ENCODE results near the gene CETN1.

The CETN1 gene

DNA sequence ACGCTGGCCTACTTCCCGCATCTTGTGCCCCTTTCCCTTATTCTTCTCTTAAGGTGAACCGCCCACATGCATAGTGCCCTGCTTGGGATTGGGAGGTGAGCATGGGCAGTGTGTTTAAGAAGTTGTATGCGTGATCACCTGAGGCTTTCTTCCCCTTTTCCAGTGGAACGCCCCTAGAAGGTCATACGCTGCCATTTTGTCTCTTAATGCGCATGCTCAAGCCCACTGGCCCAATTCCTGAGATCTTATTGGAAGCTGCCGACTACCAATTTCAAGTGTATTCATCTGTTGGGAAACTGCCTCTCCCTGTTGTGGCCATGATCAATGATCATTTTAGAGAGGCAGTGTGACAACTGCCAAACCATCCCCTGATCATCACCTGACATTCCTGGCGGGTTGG is 3.3 kb upstream of the CETN1 start:
- no peak for DNase-seq (ENCODE audit: low read depth)

DNA sequence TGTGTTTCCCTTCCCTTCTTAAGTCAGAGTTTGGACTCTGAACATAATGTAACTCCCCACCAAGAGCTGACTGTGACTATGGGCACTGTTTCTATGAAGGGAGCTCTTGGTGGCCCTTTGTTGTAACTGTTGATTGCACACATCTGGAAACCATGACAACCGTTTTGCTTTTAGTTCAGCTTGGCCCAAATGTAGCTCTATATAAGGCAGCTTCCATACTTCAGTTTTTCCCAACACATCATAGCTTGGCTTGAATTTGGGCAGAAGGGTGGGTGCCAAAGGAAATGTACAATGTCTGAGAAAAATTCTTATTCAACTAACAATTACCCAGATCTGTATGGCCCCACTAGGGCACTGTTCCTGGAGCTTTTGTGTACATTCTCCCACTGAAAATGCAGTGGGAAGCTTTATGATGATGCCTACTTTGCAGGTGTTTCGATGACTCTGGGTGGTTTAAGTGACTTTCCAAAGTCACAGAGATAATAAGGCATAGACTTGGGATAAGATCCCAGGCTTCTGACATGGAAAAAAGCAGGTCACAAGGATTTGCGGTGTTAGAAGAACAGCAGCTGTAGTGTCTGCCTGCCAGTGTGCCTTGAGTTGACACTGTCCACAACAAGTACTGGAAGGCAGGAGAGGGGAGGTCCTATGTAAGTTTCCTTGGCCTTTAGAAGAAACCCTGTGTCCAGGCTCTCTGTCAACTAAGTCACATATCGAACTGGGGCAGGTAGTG is 2.4 kb upstream of the CETN1 start:
- no peak for DNase-seq (ENCODE audit: low read depth)

DNA sequence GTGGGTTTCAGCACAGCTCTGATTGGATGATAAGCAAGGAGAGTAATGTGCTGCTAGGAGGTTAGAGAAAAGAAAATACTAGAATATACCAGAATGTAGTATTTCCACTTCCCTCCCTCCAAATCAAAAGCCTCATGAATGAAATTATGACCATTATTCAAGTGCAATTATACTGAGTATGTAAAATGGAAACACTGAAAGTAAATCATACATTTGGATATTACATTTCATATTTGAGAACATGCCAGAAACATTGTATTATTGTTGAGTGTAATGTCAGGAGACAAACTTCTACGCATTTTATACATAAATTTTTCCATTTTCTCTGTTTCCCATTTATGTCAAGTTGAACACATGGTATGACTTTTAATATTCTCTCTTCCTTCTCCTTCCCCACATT is 942 bp upstream of the CETN1 start:
- no peak for DNase-seq (ENCODE audit: low read depth)

DNA sequence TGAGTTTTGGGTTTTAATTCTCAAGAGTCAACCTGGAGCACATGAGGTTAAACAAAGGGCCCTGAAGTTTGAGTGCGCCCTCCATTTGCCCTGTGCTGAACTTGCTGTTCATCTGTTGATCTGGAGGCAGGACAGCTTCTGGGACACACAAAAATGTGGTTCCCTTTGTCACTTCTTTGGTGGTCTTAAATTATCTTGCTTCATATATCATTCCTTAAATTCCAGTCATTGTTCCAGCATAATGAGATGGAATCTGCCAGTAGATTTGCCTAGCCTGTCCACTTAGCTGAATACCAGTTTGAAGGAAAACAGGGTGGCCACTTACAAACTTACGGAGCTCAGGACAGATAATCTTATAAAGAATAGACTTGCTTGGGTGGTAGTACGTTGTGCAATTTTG is 916 bp downstream of the CETN1 start:
- no peak for DNase-seq (ENCODE audit: low read depth)

DNA sequence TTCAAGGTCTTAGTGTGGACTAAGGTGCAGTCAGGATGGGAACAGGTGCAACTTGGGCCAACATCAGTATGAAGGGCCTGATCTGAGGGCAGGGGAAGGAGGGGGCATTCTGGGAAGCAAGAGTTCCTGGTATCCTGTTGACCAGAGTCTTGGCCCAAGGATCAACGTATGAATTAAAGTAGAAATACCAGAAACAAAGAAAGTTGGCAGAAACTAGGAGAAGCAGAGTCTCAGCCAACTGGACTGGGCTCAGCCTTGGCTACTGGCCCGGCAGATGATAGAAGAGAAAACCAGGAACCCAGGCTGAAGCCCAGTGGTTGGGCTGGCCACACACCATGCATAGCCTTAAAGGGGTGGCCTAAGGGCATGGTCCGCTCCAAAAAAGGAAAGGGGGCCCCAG is 2.3 kb downstream of the CETN1 start:
- no peak for DNase-seq (ENCODE audit: low read depth)

DNA sequence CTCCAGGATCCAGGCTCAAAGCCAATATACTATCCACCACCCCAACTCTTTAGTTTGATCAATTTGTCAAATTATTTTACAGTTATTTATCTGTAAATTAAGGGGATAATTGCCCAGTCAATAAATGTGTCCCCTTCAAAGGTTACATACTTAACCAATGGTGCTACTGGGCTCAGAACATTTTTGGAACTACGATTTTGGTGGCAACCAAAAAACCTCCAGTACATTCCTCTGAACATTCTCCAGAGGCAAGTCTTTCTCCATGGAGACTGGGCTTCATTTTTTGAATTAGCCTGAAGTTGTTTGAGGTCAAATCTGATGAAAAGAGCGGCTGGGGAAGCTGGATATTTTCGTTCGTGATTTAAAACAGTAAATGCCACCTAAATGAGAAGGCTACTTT is 14.9 kb downstream of the CETN1 start:
- no peak for DNase-seq (ENCODE audit: low read depth)

DNA sequence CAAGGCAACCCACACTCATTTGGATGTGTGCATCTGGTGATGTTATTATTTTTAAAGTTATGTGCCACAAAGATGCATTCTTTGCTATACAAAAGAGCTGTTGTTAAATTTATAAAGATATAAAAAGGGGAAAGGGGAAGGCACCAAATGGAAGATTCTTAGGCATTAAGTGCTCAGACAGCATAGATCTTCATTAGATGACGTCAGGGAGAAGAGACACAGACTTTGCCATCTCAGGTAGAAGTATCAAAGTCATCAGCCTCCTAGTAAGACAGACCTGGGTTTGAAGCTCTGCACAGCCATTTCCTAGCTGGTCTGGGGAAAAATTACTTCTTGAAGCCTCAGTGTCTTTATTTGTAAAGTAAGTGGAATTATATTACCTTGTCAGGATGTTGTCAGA is 15.4 kb downstream of the CETN1 start:
- DNase-seq (ENCODE audit: low read depth), result no peak

DNA sequence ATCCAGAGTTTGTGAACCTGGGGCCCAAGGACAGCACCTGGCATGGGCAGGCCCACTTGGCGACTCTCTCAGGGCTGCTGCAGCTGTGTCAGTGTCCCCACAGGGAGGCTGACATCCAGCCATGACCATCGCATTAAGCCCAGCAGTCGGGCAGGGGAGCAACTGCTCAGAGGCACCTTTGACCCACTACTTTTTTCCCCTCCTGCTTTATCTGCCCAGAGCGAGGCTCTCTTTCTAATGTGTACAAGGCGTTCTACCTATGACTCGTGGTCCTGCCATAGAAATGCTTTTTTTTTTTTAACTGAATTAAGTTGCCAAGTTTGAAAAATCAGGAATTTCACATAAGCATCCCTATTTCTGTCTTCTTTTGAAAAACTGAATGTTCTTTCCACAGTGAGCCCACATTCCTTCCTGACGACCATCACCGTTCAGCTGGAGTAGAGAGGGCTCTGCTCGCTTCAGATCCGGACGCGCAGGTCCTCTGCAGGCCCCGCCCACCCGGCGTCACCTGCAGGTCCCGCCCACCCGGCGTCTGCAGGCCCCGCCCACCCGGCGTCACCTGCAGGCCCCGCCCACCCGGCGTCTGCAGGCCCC is 16.2 kb downstream of the CETN1 start:
- no peak for DNase-seq (ENCODE audit: low read depth)

DNA sequence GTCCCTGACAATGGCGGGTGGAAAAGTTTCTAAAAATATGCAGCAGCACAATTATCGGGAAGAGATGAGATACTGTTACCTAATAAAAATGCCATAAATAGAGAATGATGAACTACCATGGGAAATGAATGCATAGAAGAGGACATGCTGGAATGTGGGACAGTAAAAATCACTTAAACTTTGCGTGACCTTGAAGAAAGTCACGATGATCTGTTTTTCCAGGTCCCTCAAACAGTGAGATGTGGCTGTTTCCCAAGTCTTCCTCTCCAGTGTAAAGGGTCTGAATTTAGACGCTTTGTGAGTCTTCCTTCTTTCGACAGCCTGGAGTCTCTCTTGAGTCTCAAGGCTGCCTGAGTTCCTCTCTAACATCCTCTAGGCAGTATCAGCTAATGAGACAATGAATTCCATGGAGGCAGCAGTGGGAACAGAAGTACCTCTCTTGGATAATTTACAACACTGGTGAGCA is 18.0 kb downstream of the CETN1 start:
- DNase-seq (ENCODE audit: low read depth), result no peak

DNA sequence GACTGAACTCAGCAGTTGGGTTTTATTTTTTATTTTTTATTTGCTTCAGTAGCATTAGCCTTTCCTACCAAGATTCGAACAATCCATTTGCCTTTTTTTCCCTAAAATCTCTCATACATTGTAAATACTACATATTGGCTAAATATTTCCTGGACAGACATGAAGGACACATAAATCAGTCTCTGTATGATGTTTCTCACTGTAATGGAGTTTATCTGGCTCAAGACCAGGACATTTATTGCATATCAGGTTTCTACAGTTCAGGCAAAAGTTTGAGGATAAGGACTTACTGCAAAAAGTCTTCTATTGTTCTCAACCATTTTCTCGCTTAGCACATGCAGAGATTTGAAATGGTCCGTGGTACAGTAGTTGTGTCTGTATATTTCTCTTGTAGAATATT is 19.9 kb downstream of the CETN1 start:
- DNase-seq (ENCODE audit: low read depth), result no peak

DNA sequence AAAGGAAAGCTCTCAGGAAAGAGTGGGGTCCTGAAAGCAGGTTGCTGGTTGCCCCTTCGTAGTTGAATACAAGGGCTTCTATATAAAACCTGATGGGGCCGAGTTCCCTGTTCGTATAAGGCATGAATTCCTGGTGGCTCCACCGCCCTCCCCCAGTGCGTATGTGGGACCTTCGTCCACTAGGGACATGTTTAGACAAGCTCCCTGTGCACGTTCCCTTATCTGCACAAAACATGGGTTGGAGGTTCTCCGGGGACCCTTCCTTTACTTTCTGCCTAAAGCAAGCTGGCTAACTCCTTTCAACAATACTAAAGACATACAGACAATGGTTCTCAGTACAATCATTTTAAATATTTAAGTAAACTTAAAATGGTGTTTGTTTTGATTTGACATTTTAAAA is 24.6 kb downstream of the CETN1 start:
- DNase-seq (ENCODE audit: low read depth), result no peak

DNA sequence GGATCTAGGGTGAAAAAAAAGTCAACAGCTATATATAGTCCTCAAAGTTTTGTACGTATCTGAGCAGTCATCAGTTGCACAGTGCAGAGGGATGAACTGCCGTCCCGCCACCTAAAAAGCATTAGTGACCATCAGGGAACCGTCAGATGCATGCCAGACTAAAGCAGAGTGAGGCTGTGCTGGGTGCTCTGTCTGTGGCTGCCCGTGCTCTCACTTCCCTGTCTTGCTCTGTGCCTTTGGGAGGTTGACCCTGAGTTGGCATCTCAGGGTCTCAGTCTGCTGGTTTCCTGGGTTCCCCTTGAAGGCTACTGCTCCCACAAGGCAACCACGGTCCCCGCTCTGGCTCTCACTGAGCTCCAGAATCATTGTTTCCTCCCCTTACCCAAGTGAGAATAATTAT is 27.8 kb downstream of the CETN1 start:
- no peak for DNase-seq (ENCODE audit: low read depth)

DNA sequence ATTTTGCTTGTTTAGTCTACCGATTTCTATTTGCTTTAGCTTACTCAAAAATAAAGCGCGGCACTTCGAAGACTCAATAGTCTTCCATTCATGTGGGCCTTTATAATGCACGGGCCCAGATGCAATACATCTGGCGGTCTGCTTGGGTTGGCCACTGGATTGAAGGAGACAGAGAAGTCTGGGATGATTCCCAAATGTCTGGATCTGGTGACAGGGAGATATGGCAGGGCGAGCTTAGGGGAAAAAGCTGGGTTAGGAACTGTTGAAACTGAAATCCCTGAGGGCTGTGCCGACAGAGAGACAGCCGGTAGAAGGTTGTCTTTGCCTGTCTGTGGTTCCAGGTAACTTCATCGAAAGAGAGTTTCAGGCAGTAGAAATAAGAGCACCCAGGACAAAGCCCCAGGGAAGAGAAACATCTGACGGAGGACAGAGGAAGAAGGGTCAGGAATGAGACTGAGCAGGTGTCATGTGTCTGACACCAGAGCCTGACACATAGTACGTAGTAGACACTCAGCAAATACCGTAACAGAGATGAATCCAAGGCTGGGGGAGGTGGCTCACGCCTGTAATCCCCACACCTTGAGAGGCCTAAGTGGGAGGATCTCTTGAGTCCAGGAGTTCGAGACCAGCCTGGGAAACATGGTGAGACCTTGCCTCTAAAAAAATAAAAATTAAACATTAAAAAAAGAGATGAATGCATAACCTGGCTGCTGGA is 30.2 kb downstream of the CETN1 start:
- no peak for DNase-seq (ENCODE audit: low read depth)

DNA sequence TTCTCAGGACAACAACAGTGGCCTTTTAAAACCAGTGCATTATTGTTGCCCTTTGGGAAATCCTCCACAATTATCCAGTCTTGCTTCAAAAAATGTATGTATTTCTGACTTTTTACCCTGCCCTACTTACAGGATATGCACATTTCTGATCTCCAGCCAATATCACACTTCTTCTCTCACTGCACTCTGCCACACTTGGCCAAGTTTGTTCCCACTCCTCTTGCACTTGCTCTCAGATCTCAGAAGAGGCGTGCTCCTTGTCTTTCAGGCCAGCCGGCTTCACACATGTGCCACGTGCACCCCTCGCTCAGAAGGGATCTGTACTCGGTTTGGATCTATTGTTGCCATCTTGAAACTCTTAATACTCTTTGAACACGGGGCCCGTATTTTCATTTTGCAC is 32.0 kb downstream of the CETN1 start:
- no peak for DNase-seq (ENCODE audit: low read depth)

DNA sequence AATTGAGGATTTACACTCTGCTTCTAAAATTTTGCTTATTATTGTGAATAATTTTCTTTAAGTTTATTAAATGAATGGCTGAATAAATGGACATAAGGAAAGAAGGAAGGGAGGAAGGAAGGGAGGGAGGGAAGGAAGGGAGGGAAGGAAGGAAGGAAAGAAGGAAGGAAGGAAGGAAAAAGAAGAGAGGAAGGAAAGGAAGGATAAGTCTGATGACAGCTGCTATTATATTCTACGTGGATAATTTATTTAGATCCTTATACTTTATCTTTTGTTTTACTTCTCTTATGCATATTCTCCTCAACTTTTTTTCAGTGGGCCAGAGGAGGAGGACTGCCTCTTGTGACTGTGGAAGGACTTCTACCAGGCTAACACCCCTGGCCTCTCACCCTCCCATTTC is 34.0 kb downstream of the CETN1 start:
- DNase-seq (ENCODE audit: low read depth), result no peak

DNA sequence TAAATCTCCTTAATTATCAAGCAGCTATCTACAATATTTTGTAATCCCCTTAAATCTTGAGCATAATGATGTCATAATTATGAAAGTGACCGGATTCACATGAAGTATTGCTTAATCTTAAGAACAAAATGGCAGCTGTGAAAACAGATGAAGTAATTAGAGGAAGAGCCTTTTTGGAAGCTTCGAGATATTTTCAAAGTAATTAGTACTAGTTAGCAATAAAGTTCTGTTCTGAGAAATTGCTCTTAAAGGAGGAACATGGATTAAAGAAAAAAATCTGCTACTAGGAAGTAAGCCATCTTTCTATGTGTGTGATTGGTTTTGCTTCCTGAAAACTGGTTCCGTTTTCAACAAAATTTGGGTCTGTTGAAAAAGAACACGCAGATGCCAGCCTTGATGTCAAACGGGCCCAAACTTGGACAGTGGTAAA is 34.9 kb downstream of the CETN1 start:
- no peak for DNase-seq (ENCODE audit: low read depth)

DNA sequence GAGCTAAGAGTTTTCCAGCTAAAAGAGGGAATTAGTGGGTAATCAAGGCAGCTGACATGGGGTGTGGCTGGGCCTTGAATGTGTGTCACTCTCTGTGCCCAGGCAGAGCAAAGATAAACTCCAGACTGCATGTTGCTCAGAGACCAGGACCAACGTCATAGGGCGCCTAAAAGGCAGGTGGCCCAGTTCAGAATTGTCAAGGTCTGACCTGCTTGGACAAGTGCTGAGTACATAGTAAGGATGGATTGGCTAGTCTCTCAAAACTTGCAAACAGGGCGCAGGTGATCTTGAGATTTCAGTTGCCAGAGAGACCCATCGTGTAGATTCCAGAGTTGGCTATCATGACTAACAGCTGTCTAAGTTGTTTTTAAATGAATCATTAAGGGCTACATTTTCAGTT is 35.6 kb downstream of the CETN1 start:
- DNase-seq (ENCODE audit: low read depth), result no peak

DNA sequence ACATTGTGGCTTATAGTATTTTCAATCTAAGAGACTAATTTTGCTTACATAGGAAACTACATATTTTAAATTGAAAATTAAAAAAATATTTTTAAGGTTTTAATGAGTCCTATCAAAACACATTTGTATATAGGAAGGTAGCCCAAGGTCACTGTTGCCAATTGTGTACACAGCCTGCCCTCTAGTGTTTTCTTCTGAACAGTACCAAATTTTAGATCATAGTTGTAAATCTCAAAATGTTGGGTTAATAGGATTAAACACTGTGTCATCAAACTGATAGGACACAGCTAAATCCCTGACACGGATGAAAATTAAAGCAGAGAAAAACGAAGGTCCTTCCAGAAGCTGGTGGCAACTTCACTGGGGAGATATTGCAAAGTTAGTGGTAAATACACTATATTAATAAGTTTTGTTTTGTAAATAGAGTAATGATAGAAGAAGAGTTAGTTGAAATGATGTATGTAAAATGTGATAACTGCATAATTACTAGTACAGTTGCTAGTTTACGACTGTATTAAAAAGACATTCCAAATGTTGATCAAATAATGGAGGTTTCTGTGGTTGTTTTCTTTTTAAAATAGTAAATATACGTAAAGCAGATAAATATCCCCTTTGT is 36.3 kb downstream of the CETN1 start:
- DNase-seq (ENCODE audit: low read depth), result no peak

DNA sequence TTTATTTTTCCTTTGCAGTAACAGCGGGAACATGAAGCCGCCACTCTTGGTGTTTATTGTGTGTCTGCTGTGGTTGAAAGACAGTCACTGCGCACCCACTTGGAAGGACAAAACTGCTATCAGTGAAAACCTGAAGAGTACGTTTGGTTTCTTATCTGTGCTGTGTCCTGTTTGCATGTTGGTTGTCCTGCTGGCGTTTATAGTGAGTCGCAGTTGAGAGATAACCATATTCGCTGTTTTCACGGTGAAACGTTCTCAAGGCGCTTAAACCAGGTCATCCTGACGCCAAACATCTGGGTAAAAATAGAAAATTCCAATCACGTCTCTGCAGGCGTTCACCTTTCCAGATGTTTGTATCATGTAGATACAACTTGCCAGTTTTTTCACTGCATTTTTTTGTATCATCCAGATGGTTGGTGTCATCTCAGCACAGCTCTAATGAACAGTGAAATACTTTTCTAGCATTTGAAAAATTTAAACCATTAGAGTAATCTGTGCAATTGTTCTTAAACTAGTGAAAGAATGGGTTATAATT is 37.9 kb downstream of the CETN1 start:
- DNase-seq (ENCODE audit: low read depth), result no peak

DNA sequence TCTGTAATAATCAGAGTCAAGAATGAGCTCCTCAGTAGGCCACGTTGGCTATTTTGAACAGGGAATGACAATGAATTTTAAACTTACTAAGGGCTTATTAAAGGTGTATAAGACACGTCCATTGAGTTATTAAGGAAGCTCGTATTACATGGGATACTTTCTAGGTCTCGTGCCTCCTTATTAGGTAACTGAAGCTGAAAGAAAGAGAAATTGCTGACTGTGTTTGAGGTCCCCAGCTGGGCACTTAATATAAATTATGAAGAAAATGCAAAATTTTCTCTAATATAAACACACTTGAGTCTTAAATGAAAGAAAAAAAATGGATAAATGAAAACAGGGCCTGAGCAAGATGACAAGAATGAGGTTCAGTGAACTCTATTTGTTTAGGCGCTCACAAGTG is 38.4 kb downstream of the CETN1 start:
- no peak for DNase-seq (ENCODE audit: low read depth)

DNA sequence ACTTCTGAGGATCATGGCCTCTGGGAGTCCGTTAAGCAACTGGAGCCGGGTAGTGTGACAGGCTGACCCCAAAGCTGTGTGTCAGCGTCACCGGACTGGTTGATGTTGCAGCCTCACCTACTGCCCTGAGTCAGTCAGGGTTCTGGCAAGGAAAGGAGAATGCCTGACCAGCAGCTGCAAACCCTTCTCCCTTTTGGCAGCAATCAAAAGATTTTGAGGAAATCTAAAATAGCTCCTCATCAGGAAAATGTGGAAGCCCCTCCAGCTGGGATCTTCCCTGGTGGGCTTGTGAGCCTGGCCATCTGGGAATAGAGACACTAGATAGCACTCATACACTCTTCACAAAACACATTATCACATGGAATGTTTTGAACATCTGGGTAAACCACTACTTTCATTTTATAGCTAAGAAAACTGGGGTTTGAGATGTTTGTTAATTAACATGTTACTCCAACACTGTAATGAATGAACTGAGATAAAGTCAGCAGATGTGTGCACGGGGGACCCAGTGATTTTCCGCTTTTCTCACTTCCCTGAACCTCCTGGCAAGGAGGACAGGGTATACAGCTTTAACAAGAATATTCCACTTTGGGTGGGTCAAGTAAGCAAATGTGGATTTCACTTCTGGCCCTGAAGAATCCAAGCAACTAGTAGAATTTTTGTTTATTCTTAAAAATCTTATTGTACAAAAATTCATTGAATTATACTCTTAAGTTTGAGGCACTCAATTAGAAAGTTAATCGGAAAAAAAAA is 41.3 kb downstream of the CETN1 start:
- DNase-seq (ENCODE audit: low read depth), result no peak

DNA sequence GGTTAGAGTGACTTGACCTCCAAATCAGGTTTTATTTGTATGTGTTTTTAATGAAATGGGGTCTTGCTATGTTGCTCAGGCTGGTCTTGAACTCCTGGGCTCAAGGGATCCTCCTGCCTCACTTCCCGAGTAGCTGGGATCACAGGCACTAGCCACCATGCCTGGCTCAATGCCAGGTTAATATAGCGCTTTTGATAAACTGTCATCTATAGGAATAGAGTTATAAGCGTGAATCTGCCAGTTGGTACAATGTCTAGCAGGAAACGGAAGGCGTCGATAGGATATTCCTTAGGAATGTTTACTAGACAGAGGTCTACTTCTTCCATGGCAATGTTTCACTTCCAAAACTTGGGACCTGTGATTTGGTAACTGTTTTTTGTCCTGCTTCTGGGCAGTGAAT is 42.1 kb downstream of the CETN1 start:
- no peak for DNase-seq (ENCODE audit: low read depth)

Measured in activated T-cell treated with anti-CD3 and anti-CD28 coated beads for 48 hours (primary cell).